GM23338 (cell line): ENCODE data around the gene MRPS5. TPM values are rescaled to one million over a fixed set of nuclear protein-coding genes. Genes with fewer than 3 reads are reported as not detected.

ENCODE experiments used
- ATAC-seq: fragments of 200-7000 bp; cut with Tn5 transposase; 3 replicates; pipeline ENCODE4 v1.9.1; 2020
- DNase-seq: peaks from one replicate; pipeline ENCODE4 v3.0.0-alpha.2; 2015; ENCODE audit warnings: low spot score
- H2AFZ ChIP-seq: fragments of 200-600 bp; sonication (generic); 2 replicates; pipeline ENCODE4 v1.8.0; 2016; ENCODE audit warnings: antibody characterized with exemption, mild to moderate bottlenecking, moderate library complexity
- H3F3A ChIP-seq: fragments of 200-600 bp; sonication (generic); replicated peaks from 2 replicates; pipeline ENCODE4 v1.8.0; 2017; ENCODE audit warnings: antibody characterized with exemption, mixed run types, low read depth
- H3K27ac ChIP-seq: fragments of 200-600 bp; sonication (generic); 2 replicates; pipeline ENCODE4 v1.6.1; 2016; ENCODE audit warnings: low read depth
- H3K27me3 ChIP-seq: fragments of 200-600 bp; sonication (generic); 2 replicates; pipeline ENCODE4 v1.8.0; 2016; ENCODE audit warnings: mild to moderate bottlenecking, mixed run types, moderate library complexity; ENCODE audit not compliant: insufficient read depth
- H3K36me3 ChIP-seq: fragments of 200-600 bp; sonication (generic); 2 replicates; pipeline ENCODE4 v1.8.0; 2016; ENCODE audit warnings: mild to moderate bottlenecking; ENCODE audit not compliant: insufficient read depth
- H3K4me1 ChIP-seq: fragments of 200-600 bp; sonication (generic); 2 replicates; pipeline ENCODE4 v1.8.0; 2016; ENCODE audit warnings: mild to moderate bottlenecking, moderate library complexity; ENCODE audit not compliant: insufficient read depth
- H3K4me2 ChIP-seq: fragments of 200-600 bp; sonication (generic); 2 replicates; pipeline ENCODE4 v1.7.1; 2017; ENCODE audit warnings: mixed run types
- H3K4me3 ChIP-seq: fragments of 200-600 bp; sonication (generic); 2 replicates; pipeline ENCODE4 v1.6.1; 2016; ENCODE audit warnings: mixed run types
- H3K79me2 ChIP-seq: fragments of 200-600 bp; sonication (generic); replicated peaks from 2 replicates; pipeline ENCODE4 v1.8.0; 2017; ENCODE audit warnings: mild to moderate bottlenecking; ENCODE audit not compliant: insufficient read depth
- H3K9me2 ChIP-seq: fragments of 200-600 bp; sonication (generic); 2 replicates; pipeline ENCODE4 v1.8.0; 2017; ENCODE audit not compliant: insufficient read depth
- H4K20me1 ChIP-seq: fragments of 200-600 bp; sonication (generic); replicated peaks from 2 replicates; pipeline ENCODE4 v1.8.0; 2017; ENCODE audit warnings: mild to moderate bottlenecking; ENCODE audit not compliant: insufficient read depth
- H3K27ac Mint-ChIP-seq: 2 replicates; pipeline ENCODE4 v1.8.0; 2020; ENCODE audit warnings: inconsistent platforms, mild to moderate bottlenecking, moderate library complexity, mixed read lengths
- H3K27me3 Mint-ChIP-seq: 3 replicates; pipeline ENCODE4 v1.8.0; 2022; ENCODE audit warnings: low read depth, mild to moderate bottlenecking, moderate library complexity, mixed read lengths, inconsistent platforms; ENCODE audit not compliant: insufficient read depth, poor library complexity
- H3K36me3 Mint-ChIP-seq: 3 replicates; pipeline ENCODE4 v1.8.0; 2021; ENCODE audit warnings: low read depth, mild to moderate bottlenecking, inconsistent platforms, moderate library complexity, mixed read lengths
- H3K4me1 Mint-ChIP-seq: 3 replicates; pipeline ENCODE4 v1.8.0; 2020; ENCODE audit warnings: mild to moderate bottlenecking, inconsistent platforms, mixed read lengths
- H3K4me3 Mint-ChIP-seq: 3 replicates; pipeline ENCODE4 v1.8.0; 2021; ENCODE audit warnings: moderate library complexity, mild to moderate bottlenecking, inconsistent platforms, mixed read lengths
- H3K9me3 Mint-ChIP-seq: 3 replicates; pipeline ENCODE4 v1.8.0; 2020; ENCODE audit warnings: moderate library complexity, mild to moderate bottlenecking, inconsistent platforms, mixed read lengths
- CREB1 ChIP-seq: fragments of 250-450 bp; sonication (Bioruptor Pico); IDR thresholded peaks from 2 replicates; pipeline ENCODE4 v1.5.0; 2020; ENCODE audit warnings: low read depth, mild to moderate bottlenecking, moderate library complexity
- EZH2 ChIP-seq: fragments of 200-600 bp; sonication (generic); IDR thresholded peaks from one replicate; pipeline ENCODE4 v1.8.0; 2017; ENCODE audit warnings: antibody characterized with exemption, mild to moderate bottlenecking, low read depth; ENCODE audit not compliant: unreplicated experiment
- EZH2phosphoT487 ChIP-seq: fragments of 200-600 bp; sonication (generic); IDR thresholded peaks from one replicate; pipeline ENCODE4 v1.8.1; 2018; ENCODE audit warnings: antibody characterized with exemption; ENCODE audit not compliant: unreplicated experiment
- JUNB ChIP-seq: IDR thresholded peaks from one replicate; pipeline ENCODE4 v1.6.1; 2016; ENCODE audit warnings: antibody characterized with exemption; ENCODE audit not compliant: unreplicated experiment
- NANOG ChIP-seq: IDR thresholded peaks from 2 replicates; pipeline ENCODE4 v1.6.1; 2016; ENCODE audit warnings: antibody characterized with exemption, borderline replicate concordance
- POLR2AphosphoS5 ChIP-seq: IDR thresholded peaks from 2 replicates; pipeline ENCODE4 v1.6.1; 2016; ENCODE audit warnings: antibody characterized with exemption, low read depth
- STAT1 ChIP-seq: IDR thresholded peaks from one replicate; pipeline ENCODE4 v1.6.1; 2016; ENCODE audit warnings: antibody characterized with exemption; ENCODE audit not compliant: unreplicated experiment
- ZNF114 ChIP-seq: fragments of 250-450 bp; sonication (Bioruptor Pico); IDR thresholded peaks from 2 replicates; pipeline ENCODE4 v1.5.0; 2020; ENCODE audit warnings: mild to moderate bottlenecking, moderate library complexity
- ZNF331 ChIP-seq: fragments of 250-450 bp; sonication (Bioruptor Pico); IDR thresholded peaks from 2 replicates; pipeline ENCODE4 v1.5.0; 2020; ENCODE audit warnings: low read depth, mild to moderate bottlenecking, moderate library complexity
- polyA plus RNA-seq: library from polyadenylated mRNA; unstranded; fragments of >200 nt; fragmentation: Nextera tagmentation; extraction: Ambion mirVana; gene quantifications from 2 replicates; pipeline ENCODE4 v1.2.1, GENCODE V29; 2016
- total RNA-seq: library from RNA; depleted of rRNA; stranded (reverse); fragments of >200 nt; shearing (Covaris generic); gene quantifications from 2 replicates; pipeline ENCODE4 v1.2.3, GENCODE V29; 2014
- TF ChIP-seq, protein P1 (sequence below), 2 experiments: fragments of 200-600 bp in 1 of 2; sonication (generic) in 1 of 2; conservative IDR thresholded peaks; 2 replicates each; pipeline versions ENCODE4 v1.5.1 to v1.6.1; 2016 to 2017; ENCODE audit warnings: antibody characterized with exemption in 2 of 2, low read depth in 2 of 2, mild to moderate bottlenecking in 2 of 2, moderate library complexity in 1 of 2
- TF ChIP-seq, protein P2 (sequence below): fragments of 250-450 bp; sonication (Bioruptor Pico); IDR thresholded peaks from 2 replicates; pipeline ENCODE4 v1.5.0; 2020; ENCODE audit warnings: mild to moderate bottlenecking, moderate library complexity
- TF ChIP-seq, protein P3 (sequence below): IDR thresholded peaks from one replicate; pipeline ENCODE4 v1.6.1; 2018; ENCODE audit warnings: antibody characterized with exemption; ENCODE audit not compliant: unreplicated experiment
- TF ChIP-seq, protein P4 (sequence below): IDR thresholded peaks from 2 replicates; pipeline ENCODE4 v1.6.1; 2016; ENCODE audit warnings: antibody characterized with exemption

Gene MRPS5
- total and polyA plus RNA-seq, 2 experiments from 2014 or later: 51.9 to 79.0 TPM

DNA sequence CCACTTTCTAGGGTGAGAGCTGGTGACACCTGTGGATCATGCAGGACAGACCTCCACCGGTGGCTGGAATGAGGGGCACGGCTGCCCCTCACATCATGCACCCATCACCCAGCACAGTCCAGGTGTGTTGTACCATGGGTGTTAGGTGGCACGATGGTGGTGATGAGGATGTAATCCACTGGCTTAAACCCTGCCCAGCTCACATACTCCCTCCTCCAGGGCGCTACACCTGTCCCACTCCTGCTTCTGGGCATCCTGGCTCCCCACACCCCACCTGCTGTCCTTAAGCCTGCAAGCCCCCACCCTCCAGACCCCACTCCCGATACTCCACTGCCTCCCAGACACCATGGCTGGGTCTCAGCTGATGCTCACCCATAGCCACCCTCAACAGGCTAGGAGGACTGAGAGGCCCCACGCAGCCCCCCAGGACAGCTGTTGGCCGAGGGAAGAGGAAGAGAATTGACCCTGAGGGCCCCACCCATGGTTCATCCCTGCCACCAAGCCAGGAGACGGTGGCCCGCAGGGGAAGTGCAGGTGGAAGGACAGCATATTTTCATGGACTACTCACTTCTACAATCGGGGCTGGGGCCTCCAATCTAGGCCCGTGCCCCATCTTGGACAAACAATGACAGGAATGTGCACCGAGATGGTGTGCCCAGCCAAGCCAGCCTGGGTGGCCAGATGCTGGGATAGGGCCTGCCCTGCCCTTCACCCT is 61.8 kb downstream of the MRPS5 start:
- no peaks in the 10 kb centered on the region for H4K20me1 ChIP-seq
- TF ChIP-seq, protein P1, sequence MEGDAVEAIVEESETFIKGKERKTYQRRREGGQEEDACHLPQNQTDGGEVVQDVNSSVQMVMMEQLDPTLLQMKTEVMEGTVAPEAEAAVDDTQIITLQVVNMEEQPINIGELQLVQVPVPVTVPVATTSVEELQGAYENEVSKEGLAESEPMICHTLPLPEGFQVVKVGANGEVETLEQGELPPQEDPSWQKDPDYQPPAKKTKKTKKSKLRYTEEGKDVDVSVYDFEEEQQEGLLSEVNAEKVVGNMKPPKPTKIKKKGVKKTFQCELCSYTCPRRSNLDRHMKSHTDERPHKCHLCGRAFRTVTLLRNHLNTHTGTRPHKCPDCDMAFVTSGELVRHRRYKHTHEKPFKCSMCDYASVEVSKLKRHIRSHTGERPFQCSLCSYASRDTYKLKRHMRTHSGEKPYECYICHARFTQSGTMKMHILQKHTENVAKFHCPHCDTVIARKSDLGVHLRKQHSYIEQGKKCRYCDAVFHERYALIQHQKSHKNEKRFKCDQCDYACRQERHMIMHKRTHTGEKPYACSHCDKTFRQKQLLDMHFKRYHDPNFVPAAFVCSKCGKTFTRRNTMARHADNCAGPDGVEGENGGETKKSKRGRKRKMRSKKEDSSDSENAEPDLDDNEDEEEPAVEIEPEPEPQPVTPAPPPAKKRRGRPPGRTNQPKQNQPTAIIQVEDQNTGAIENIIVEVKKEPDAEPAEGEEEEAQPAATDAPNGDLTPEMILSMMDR (conservative IDR thresholded peaks at IDR 0.05; ENCODE audit: low read depth in 2 of 2): no peak
- TF ChIP-seq EZH2phosphoT487 (no peak), NANOG (no peak), STAT1 (no peak), EZH2 (no peak), ZNF331 (CRISPR knock-in tag) (no peak), JUNB (no peak), CREB1 (CRISPR knock-in tag) (no peak), POLR2AphosphoS5 (no peak), ZNF114 (CRISPR knock-in tag) (no peak)
- TF ChIP-seq, protein P2, sequence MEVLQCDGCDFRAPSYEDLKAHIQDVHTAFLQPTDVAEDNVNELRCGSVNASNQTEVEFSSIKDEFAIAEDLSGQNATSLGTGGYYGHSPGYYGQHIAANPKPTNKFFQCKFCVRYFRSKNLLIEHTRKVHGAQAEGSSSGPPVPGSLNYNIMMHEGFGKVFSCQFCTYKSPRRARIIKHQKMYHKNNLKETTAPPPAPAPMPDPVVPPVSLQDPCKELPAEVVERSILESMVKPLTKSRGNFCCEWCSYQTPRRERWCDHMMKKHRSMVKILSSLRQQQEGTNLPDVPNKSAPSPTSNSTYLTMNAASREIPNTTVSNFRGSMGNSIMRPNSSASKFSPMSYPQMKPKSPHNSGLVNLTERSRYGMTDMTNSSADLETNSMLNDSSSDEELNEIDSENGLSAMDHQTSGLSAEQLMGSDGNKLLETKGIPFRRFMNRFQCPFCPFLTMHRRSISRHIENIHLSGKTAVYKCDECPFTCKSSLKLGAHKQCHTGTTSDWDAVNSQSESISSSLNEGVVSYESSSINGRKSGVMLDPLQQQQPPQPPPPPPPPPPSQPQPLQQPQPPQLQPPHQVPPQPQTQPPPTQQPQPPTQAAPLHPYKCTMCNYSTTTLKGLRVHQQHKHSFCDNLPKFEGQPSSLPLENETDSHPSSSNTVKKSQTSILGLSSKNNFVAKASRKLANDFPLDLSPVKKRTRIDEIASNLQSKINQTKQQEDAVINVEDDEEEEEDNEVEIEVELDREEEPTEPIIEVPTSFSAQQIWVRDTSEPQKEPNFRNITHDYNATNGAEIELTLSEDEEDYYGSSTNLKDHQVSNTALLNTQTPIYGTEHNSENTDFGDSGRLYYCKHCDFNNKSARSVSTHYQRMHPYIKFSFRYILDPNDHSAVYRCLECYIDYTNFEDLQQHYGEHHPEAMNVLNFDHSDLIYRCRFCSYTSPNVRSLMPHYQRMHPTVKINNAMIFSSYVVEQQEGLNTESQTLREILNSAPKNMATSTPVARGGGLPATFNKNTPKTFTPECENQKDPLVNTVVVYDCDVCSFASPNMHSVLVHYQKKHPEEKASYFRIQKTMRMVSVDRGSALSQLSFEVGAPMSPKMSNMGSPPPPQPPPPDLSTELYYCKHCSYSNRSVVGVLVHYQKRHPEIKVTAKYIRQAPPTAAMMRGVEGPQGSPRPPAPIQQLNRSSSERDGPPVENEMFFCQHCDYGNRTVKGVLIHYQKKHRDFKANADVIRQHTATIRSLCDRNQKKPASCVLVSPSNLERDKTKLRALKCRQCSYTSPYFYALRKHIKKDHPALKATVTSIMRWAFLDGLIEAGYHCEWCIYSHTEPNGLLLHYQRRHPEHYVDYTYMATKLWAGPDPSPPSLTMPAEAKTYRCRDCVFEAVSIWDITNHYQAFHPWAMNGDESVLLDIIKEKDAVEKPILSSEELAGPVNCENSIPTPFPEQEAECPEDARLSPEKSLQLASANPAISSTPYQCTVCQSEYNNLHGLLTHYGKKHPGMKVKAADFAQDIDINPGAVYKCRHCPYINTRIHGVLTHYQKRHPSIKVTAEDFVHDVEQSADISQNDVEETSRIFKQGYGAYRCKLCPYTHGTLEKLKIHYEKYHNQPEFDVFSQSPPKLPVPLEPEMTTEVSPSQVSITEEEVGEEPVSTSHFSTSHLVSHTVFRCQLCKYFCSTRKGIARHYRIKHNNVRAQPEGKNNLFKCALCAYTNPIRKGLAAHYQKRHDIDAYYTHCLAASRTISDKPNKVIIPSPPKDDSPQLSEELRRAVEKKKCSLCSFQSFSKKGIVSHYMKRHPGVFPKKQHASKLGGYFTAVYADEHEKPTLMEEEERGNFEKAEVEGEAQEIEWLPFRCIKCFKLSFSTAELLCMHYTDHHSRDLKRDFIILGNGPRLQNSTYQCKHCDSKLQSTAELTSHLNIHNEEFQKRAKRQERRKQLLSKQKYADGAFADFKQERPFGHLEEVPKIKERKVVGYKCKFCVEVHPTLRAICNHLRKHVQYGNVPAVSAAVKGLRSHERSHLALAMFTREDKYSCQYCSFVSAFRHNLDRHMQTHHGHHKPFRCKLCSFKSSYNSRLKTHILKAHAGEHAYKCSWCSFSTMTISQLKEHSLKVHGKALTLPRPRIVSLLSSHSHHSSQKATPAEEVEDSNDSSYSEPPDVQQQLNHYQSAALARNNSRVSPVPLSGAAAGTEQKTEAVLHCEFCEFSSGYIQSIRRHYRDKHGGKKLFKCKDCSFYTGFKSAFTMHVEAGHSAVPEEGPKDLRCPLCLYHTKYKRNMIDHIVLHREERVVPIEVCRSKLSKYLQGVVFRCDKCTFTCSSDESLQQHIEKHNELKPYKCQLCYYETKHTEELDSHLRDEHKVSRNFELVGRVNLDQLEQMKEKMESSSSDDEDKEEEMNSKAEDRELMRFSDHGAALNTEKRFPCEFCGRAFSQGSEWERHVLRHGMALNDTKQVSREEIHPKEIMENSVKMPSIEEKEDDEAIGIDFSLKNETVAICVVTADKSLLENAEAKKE (CRISPR knock-in tag): no peak
- TF ChIP-seq, protein P3, sequence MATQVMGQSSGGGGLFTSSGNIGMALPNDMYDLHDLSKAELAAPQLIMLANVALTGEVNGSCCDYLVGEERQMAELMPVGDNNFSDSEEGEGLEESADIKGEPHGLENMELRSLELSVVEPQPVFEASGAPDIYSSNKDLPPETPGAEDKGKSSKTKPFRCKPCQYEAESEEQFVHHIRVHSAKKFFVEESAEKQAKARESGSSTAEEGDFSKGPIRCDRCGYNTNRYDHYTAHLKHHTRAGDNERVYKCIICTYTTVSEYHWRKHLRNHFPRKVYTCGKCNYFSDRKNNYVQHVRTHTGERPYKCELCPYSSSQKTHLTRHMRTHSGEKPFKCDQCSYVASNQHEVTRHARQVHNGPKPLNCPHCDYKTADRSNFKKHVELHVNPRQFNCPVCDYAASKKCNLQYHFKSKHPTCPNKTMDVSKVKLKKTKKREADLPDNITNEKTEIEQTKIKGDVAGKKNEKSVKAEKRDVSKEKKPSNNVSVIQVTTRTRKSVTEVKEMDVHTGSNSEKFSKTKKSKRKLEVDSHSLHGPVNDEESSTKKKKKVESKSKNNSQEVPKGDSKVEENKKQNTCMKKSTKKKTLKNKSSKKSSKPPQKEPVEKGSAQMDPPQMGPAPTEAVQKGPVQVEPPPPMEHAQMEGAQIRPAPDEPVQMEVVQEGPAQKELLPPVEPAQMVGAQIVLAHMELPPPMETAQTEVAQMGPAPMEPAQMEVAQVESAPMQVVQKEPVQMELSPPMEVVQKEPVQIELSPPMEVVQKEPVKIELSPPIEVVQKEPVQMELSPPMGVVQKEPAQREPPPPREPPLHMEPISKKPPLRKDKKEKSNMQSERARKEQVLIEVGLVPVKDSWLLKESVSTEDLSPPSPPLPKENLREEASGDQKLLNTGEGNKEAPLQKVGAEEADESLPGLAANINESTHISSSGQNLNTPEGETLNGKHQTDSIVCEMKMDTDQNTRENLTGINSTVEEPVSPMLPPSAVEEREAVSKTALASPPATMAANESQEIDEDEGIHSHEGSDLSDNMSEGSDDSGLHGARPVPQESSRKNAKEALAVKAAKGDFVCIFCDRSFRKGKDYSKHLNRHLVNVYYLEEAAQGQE: no peak
- TF ChIP-seq, protein P4, sequence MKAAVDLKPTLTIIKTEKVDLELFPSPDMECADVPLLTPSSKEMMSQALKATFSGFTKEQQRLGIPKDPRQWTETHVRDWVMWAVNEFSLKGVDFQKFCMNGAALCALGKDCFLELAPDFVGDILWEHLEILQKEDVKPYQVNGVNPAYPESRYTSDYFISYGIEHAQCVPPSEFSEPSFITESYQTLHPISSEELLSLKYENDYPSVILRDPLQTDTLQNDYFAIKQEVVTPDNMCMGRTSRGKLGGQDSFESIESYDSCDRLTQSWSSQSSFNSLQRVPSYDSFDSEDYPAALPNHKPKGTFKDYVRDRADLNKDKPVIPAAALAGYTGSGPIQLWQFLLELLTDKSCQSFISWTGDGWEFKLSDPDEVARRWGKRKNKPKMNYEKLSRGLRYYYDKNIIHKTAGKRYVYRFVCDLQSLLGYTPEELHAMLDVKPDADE: no peak
- Mint-ChIP-seq H3K27me3 (peaks cover 29% of the 10 kb centered on the region), H3K9me3 (no peaks in the 10 kb centered on the region), H3K4me1 (peaks cover 18% of the 10 kb centered on the region), H3K4me3 (no peak overlapping the region), H3K27ac (no peak overlapping the region), H3K36me3 (no peaks in the 10 kb centered on the region)
- no peak for DNase-seq
- H3K36me3 ChIP-seq: no peaks in the 10 kb centered on the region
- no peak for ATAC-seq
- H3K4me3 ChIP-seq: no peak overlapping the region
- no peak overlapping the region for H3K27ac ChIP-seq
- H3K9me2 ChIP-seq: no peaks in the 10 kb centered on the region
- no peaks in the 10 kb centered on the region for H3F3A ChIP-seq
- no peaks in the 10 kb centered on the region for H3K27me3 ChIP-seq
- H3K79me2 ChIP-seq: no peaks in the 10 kb centered on the region
- no peak overlapping the region for H3K4me2 ChIP-seq
- no peak overlapping the region for H2AFZ ChIP-seq
- peaks cover 19% of the 10 kb centered on the region for H3K4me1 ChIP-seq
